ENCODE data around the gene EPB41L1. TPM values are rescaled to one million over a fixed set of nuclear protein-coding genes. Genes with fewer than 3 reads are reported as not detected.

EPB41L1 gene
- total RNA-seq (2022) (129 and 137 TPM in 2 replicates), Bru-seq, nascent RNA (percentile 79 among the genes with signal in this experiment), BruChase-seq, experiment 1, labeled RNA remaining after a 2-hour chase (percentile 85 among the genes with signal in this experiment), BruChase-seq, experiment 2, labeled RNA remaining after a 6-hour chase (percentile 90 among the genes with signal in this experiment)
- long read RNA-seq, full-length matches to known transcripts: 1 of 60 reads
- long read RNA-seq, partial matches to known transcripts: 31 of 60 reads
- long read RNA-seq, other reads (novel, unspliced or antisense): 28 of 60 reads

- CTCF ChIA-PET: interaction anchor here (0.5 to 2.3 kb wide), 4 partner anchors 22 to 164 kb away, joined by 3 to 12 read pairs (median 6); no protein-coding TSS in a partner anchor
- no peaks in the 10 kb centered on the region for H3K27me3 Mint-ChIP-seq (ENCODE audit: insufficient read depth, unreplicated experiment)
- no peaks in the 10 kb centered on the region for H3K27me3 ChIP-seq (replicated peaks; ENCODE audit: control insufficient read depth, insufficient read depth, low read length)
- H3K36me3 ChIP-seq (ENCODE audit: control insufficient read depth, insufficient read depth, low read length): no peaks in the 10 kb centered on the region
- H3K36me3 Mint-ChIP-seq (ENCODE audit: insufficient read depth, unreplicated experiment): peaks cover 4% of the 10 kb centered on the region
- H3K4me1 Mint-ChIP-seq (ENCODE audit: low read depth, unreplicated experiment): no peaks in the 10 kb centered on the region
- no TSS peak for BruUV-seq (replicated peaks)
- no peak within 1 kb of the TSS for H3K4me3 Mint-ChIP-seq (ENCODE audit: unreplicated experiment)
- H3K4me1 ChIP-seq: peaks cover 14% of the 10 kb centered on the region
- no peaks in the 10 kb centered on the region for H3K9me3 ChIP-seq
- POLR2A ChIA-PET: no interaction called here
- TF ChIP-seq CTCF (IDR thresholded peaks at IDR 0.05; ENCODE audit: insufficient read depth in 1 of 2, low read depth in 1 of 2, low read length in 1 of 2, severe bottlenecking in 1 of 2, unreplicated experiment in 1 of 2): no peak
- intact Hi-C loops (cut with micrococcal nuclease; ENCODE audit: unreplicated experiment): loop anchor here (5.0 kb wide), 1 partner anchor 282 kb away; no protein-coding TSS in a partner anchor
- H3K4me3 ChIP-seq (ENCODE audit: low read depth, low read length): no peak within 1 kb of the TSS
- no peak for DNase-seq
- H3K27ac Mint-ChIP-seq (ENCODE audit: unreplicated experiment): no peak within 1 kb of the TSS
- H3K9me3 Mint-ChIP-seq (ENCODE audit: unreplicated experiment): no peaks in the 10 kb centered on the region
Observed at GRCh38 chr20:36154700-36155628, at the start of gene EPB41L1. Gene EPB41L1 (plus strand): TSS chr20:36154740. CDS start chr20:36173778, 19,038 bp downstream.

GRCh38 chr20:36104856-36105255, 49.7 kb upstream of the EPB41L1 start:
- H3K4me3 ChIP-seq (ENCODE audit: low read depth, low read length): no peak overlapping the region
- no peak for DNase-seq
- H3K27me3 ChIP-seq (replicated peaks; ENCODE audit: control insufficient read depth, insufficient read depth, low read length): no peaks in the 10 kb centered on the region
- no TSS peak for BruUV-seq (replicated peaks)
- peaks cover 49% of the 10 kb centered on the region for H3K4me1 ChIP-seq
- no peak overlapping the region for H3K4me3 Mint-ChIP-seq (ENCODE audit: unreplicated experiment)
- TF ChIP-seq CTCF (IDR thresholded peaks at IDR 0.05; ENCODE audit: insufficient read depth in 1 of 2, low read depth in 1 of 2, low read length in 1 of 2, severe bottlenecking in 1 of 2, unreplicated experiment in 1 of 2): no peak
- H3K36me3 Mint-ChIP-seq (ENCODE audit: insufficient read depth, unreplicated experiment): peaks cover 20% of the 10 kb centered on the region
- H3K9me3 ChIP-seq: no peaks in the 10 kb centered on the region
- H3K27me3 Mint-ChIP-seq (ENCODE audit: insufficient read depth, unreplicated experiment): no peaks in the 10 kb centered on the region
- peaks cover 18% of the 10 kb centered on the region for H3K4me1 Mint-ChIP-seq (ENCODE audit: low read depth, unreplicated experiment)
- CTCF ChIA-PET: interaction anchor here (1.4 kb wide), 1 partner anchor 13 kb away, joined by 3 read pairs; no protein-coding TSS in a partner anchor
- H3K9me3 Mint-ChIP-seq (ENCODE audit: unreplicated experiment): no peaks in the 10 kb centered on the region
- intact Hi-C loops (cut with micrococcal nuclease; ENCODE audit: unreplicated experiment): no loop called here
- no peaks in the 10 kb centered on the region for H3K36me3 ChIP-seq (ENCODE audit: control insufficient read depth, insufficient read depth, low read length)
- POLR2A ChIA-PET: no interaction called here
- H3K27ac Mint-ChIP-seq (ENCODE audit: unreplicated experiment): no peak overlapping the region

- peaks cover 49% of the 10 kb centered on the region for H3K4me1 ChIP-seq
- no peak overlapping the region for H3K4me3 ChIP-seq (ENCODE audit: low read depth, low read length)
- no peak for TF ChIP-seq CTCF (IDR thresholded peaks at IDR 0.05; ENCODE audit: insufficient read depth in 1 of 2, low read depth in 1 of 2, low read length in 1 of 2, severe bottlenecking in 1 of 2, unreplicated experiment in 1 of 2)
- no peak for DNase-seq
- no peaks in the 10 kb centered on the region for H3K27me3 ChIP-seq (replicated peaks; ENCODE audit: control insufficient read depth, insufficient read depth, low read length)
- no peak overlapping the region for H3K4me3 Mint-ChIP-seq (ENCODE audit: unreplicated experiment)
- H3K36me3 ChIP-seq (ENCODE audit: control insufficient read depth, insufficient read depth, low read length): peaks cover 2% of the 10 kb centered on the region; the same call in 1 of the 2 replicates
- ChIA-PET CTCF (interaction anchor here (1.0 to 1.9 kb wide), 5 partner anchors 12 to 115 kb away, joined by 3 to 5 read pairs (median 4); no protein-coding TSS in a partner anchor), POLR2A (interaction anchor here (0.6 kb wide), 1 partner anchor 89 kb away, joined by 5 read pairs; no protein-coding TSS in a partner anchor)
- H3K9me3 Mint-ChIP-seq (ENCODE audit: unreplicated experiment): no peaks in the 10 kb centered on the region
- peak overlapping the region; percentile 41 for H3K27ac Mint-ChIP-seq (ENCODE audit: unreplicated experiment)
- no TSS peak for BruUV-seq (replicated peaks)
- H3K36me3 Mint-ChIP-seq (ENCODE audit: insufficient read depth, unreplicated experiment): peaks cover 25% of the 10 kb centered on the region
- no peaks in the 10 kb centered on the region for H3K27me3 Mint-ChIP-seq (ENCODE audit: insufficient read depth, unreplicated experiment)
- no peaks in the 10 kb centered on the region for H3K9me3 ChIP-seq
- H3K4me1 Mint-ChIP-seq (ENCODE audit: low read depth, unreplicated experiment): peaks cover 23% of the 10 kb centered on the region
- intact Hi-C loops (cut with micrococcal nuclease; ENCODE audit: unreplicated experiment): no loop called here
Observed at GRCh38 chr20:36105711-36106226, 48.8 kb upstream of the EPB41L1 start.
